Measurements from ENCODE around the gene TMPRSS6. TPM values are rescaled to one million over a fixed set of nuclear protein-coding genes. Genes with fewer than 3 reads are reported as not detected.

The TMPRSS6 gene
- total RNA-seq, 1 donor from 2014 or later, result 7.6 TPM

DNA sequence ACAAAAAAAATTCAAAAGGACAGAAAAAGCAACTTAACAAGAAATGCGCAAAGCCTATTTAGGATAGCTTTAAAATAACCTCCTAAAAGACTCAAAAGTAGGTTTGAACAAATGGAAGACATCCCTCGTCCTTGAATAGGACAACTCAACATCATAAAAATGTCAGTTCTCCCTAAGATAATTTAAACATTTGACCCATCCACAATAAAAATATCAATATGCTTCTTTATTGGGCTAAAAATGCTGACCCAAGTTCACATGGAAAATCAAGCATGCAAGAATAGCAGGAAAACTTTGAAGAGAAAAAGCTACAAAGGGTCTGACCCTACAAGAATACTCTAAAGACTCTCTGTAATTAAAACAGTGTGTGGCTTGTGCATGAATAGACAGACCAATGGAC, 70.0 kb downstream of the TMPRSS6 start:
- TF ChIP-seq CTCF (conservative IDR thresholded peaks at IDR 0.05), result no peak
- peaks cover 16% of the 10 kb centered on the region for H3K4me1 Mint-ChIP-seq (ENCODE audit: unreplicated experiment)
- H3K4me3 Mint-ChIP-seq, result no peak overlapping the region
- no peak overlapping the region for H3K27ac Mint-ChIP-seq
- H3K36me3 Mint-ChIP-seq, result no peaks in the 10 kb centered on the region
- H3K27me3 Mint-ChIP-seq, result peaks cover 3% of the 10 kb centered on the region
- H3K9me3 Mint-ChIP-seq, result no peaks in the 10 kb centered on the region
- no peak for DNase-seq (ENCODE audit: extremely low spot score, unreplicated experiment)

DNA sequence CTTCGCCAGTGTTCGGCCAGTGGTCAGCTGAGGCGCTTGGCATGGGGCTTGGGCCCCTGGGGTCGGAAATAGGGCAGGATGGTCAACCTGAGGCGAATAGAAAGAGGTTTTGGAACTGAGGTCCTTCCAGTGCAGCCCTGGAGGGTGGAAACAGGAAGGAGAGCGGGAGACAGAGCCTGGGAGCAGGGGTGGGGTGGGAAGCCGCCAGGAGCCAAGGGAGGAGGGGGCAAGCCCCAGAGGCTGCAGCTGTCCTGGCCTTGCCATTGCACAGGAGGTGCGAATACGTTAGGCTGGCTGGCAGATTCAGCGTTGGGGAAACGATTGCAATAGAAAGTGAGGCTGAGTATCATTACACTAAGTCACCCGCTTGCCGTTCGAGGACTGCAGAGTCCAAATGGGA, 71.8 kb downstream of the TMPRSS6 start:
- no peaks in the 10 kb centered on the region for H3K9me3 Mint-ChIP-seq
- H3K27ac Mint-ChIP-seq, result no peak overlapping the region
- H3K36me3 Mint-ChIP-seq, result no peaks in the 10 kb centered on the region
- no peak for TF ChIP-seq CTCF (conservative IDR thresholded peaks at IDR 0.05)
- H3K27me3 Mint-ChIP-seq, result peaks cover 3% of the 10 kb centered on the region
- peaks cover 26% of the 10 kb centered on the region for H3K4me1 Mint-ChIP-seq (ENCODE audit: unreplicated experiment)
- H3K4me3 Mint-ChIP-seq, result no peak overlapping the region
- DNase-seq (ENCODE audit: extremely low spot score, unreplicated experiment), result no peak

DNA sequence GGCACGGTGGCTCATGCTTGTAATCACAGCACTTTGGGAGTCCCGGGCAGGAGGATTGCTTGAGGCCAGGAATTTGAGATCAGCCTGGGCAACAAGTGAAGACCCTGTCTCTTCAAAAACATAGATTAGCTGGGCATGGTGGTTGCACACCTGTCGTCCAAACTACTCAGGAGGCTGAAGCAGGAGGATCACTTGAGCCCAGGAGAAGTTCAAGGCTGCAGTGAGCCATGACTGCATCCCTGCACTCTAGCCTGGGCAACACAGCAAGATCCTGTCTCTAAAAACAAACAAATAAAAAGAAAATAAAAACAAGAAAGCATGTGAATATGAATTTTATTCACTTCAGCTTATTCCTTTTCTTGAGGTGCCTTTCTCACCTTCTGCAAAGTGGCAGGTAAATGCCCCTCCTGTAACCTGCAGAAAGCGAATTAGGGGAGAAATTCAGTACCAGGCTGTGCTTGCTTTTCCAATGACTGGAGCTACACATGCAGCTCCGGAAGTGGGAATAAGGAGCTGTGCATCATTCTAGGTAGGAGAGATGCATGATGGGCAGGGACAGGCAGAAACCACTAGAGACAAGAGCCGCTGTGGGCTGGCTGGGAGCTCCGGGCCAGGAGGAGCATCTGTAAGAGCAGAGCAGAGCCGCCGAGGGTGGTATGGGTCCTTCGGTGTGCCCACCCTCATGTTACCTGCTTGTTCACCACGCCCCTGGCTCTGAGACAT, 72.7 kb downstream of the TMPRSS6 start:
- H3K9me3 Mint-ChIP-seq, result no peaks in the 10 kb centered on the region
- no peaks in the 10 kb centered on the region for H3K36me3 Mint-ChIP-seq
- H3K27ac Mint-ChIP-seq, result no peak overlapping the region
- peaks cover 3% of the 10 kb centered on the region for H3K27me3 Mint-ChIP-seq
- no peak for TF ChIP-seq CTCF (conservative IDR thresholded peaks at IDR 0.05)
- H3K4me3 Mint-ChIP-seq, result no peak overlapping the region
- DNase-seq (ENCODE audit: extremely low spot score, unreplicated experiment), result no peak
- H3K4me1 Mint-ChIP-seq (ENCODE audit: unreplicated experiment), result peaks cover 34% of the 10 kb centered on the region

- Mint-ChIP-seq H3K9me3 (no peaks in the 10 kb centered on the region), H3K27ac (peak overlapping the region; percentile 84)
- TF ChIP-seq CTCF (conservative IDR thresholded peaks at IDR 0.05), result no peak
Measured at GRCh38 chr22:37033605-37034430, 75.7 kb downstream of the TMPRSS6 start.

GRCh38 chr22:37032535-37033460, 76.7 kb downstream of the TMPRSS6 start:
- Mint-ChIP-seq H3K27me3 (peaks cover 3% of the 10 kb centered on the region), H3K9me3 (no peaks in the 10 kb centered on the region), H3K4me3 (no peak overlapping the region), H3K4me1 (ENCODE audit: unreplicated experiment) (peaks cover 35% of the 10 kb centered on the region), H3K27ac (peak overlapping the region; percentile 84), H3K36me3 (no peaks in the 10 kb centered on the region)
- no peak for TF ChIP-seq CTCF (conservative IDR thresholded peaks at IDR 0.05)
- DNase-seq (ENCODE audit: extremely low spot score, unreplicated experiment), result no peak

More at GRCh38 chr22:37033605-37034430, 75.7 kb downstream of the TMPRSS6 start:
- Mint-ChIP-seq H3K27me3 (peaks cover 3% of the 10 kb centered on the region), H3K4me3 (peak overlapping the region; percentile 43), H3K36me3 (no peaks in the 10 kb centered on the region), H3K4me1 (ENCODE audit: unreplicated experiment) (peaks cover 35% of the 10 kb centered on the region)
- DNase-seq (ENCODE audit: extremely low spot score, unreplicated experiment), result no peak
